GM19043 (cell line): ENCODE results near the gene EFEMP1.

Experiments
- ATAC-seq: cut with Tn5 transposase; IDR thresholded peaks from one replicate; pipeline ENCODE4 v1.9.1; 2021; ENCODE audit warnings: low read depth; ENCODE audit not compliant: unreplicated experiment

The EFEMP1 gene

DNA sequence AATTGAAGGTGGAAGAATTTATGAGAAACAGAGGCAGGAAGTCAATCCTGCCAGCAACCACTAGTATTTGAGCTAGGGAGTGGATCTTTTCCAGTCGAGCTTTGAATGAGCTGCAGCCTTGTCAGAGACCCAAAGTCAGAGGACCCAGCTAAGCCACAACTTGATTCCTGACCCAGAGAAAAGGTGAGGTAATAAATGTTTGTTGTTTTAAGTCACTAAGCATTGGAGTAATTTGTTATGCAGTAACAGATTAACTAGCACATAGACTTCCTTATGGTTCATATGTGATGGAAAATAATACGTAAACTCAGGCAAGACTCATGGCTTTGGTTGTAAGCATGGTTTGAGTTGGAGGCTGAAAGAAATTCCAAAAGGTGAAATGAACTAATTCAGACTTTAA, 21.6 kb downstream of the EFEMP1 start:
- no peak for ATAC-seq

DNA sequence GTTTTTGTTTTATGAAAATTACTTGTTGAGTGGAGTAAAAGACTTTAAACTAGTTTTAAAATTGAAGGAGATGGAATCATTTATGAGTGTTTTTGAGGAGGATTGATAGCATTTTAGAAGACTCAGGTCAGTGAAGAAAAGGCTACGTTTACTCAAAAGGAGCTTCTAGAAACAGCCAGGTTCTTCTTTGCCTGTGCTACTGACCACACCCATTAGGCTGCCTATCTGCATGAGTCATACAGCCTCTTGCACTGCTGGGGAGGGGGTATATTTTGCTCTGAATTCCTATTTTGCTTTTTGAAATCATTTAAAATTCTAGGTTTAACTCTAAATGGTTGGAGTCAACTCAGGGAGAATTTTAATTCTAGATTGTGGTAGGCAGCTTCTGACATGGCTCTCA, 22.3 kb downstream of the EFEMP1 start:
- no peak for ATAC-seq

DNA sequence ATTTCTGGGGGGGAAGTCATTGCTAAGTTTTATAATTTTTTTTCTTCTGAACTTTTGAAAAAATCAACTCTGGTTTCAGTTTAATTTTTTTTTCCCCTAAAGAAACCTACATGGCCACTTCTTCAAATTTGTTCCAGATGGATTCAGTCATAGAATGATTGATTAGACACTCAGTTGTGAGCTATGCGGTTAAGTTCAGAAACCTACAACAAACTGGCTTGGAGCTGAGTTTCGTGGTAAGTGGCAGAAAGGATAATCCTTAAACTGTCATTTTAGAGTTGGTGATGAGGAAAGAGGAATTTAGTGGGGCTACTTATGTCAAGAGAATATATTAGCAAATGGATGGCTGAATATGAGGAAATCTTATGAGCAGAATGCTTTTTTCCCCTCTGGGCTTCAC, 23.7 kb downstream of the EFEMP1 start:
- no peak for ATAC-seq

DNA sequence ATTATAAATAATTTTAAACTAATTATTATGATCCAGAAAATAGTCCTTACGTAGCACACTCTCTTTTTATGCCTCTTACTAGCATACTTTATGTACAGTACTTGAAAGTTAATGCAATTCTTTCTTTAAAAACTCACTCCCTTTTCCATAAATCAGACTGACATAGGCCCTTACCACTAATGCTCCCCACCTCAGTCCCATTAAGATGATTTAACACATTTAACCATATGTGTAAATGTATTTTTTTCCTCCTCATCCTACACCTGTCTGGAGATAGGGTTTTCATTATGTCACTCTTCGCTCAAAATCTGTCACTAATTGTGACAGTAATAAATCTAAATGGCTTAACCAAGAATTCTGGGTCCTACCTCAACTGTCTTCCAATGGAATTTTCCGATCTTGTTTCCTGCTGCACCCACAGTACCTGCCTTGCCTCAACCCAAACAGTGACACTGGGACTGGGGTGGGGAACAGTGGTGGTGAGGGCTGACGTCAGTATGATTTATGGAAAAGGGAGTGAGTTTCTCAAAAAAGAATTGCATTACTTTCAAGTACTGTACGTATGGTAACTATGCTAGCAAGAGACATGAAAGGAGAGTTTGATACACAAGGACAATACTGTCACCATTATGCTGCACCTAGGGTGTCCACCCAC, 25.1 kb downstream of the EFEMP1 start:
- no peak for ATAC-seq

DNA sequence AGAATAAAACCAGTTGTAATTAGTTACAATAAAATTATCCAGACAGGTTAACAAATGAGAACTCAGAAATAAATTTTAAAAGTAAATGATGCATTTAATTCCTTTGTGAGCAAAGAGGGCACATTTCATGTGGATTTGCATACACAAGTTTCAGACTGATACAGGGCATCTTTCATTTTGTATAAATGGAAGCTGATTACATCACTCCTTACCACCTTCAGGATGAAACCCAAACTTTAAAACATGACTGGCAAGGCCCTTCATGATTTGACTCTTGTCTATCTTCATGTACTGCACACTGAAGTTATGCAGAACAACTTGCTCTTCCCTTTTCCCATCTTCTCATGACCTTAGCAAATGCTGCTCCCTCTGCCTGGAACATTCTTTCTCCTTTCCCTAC, 26.9 kb downstream of the EFEMP1 start:
- ATAC-seq, result no peak

DNA sequence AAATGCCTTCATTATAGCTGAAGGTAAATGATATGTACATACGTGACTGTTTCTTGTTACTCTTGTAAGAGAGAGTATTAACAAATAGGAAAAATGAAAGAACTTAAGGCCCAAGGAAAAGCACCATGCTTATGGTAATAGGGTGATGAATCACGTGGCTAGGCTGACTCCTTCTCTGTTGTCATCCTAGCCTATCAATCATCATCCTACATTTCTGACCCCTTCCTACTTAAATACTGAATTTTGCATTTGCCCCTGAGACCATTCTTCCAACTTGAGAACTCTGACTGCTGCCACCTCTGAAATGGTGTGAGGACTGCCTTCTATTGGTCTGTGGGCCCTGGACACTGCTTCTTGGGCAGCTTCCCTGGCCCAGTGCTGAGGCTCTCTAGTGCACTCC, 28.9 kb downstream of the EFEMP1 start:
- no peak for ATAC-seq

DNA sequence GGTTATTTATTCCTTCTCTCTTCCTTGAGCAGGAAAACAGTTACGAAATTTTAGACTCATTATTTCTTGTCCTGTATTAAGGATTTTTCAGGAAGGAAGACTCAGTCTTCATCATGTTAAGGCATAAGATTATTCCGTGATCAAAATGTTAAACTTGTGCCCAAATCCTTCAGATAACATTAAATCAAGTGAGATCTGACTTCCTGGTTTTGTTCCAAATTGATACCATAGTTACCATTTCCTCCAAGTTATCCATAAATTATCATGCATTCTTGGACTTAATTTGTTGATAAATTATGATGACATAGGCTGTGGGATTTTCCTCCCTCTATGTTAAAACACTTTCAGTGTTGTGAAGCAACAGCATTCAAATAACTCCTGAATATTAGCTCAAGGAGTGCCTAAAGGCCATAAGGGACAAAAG, 31.9 kb downstream of the EFEMP1 start:
- no peak for ATAC-seq

DNA sequence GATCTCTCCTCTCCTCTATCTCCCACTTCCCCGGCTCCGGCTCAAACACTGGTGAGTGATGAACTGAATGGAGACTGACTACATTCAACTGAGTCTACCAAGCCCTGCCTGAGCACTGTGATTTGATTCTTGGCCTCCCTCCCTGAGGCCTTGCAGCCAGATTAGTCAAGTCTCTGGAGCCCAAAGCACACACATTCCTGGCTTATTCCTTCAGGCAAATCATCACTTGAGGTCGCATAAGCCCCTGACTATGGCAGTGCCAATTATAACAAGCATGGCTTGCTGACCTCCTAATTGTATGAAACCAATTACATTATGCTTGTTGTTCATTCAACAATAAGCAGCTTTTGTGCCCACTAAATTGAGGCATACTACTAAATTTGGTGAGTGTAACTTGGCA, 34.6 kb downstream of the EFEMP1 start:
- no peak for ATAC-seq

DNA sequence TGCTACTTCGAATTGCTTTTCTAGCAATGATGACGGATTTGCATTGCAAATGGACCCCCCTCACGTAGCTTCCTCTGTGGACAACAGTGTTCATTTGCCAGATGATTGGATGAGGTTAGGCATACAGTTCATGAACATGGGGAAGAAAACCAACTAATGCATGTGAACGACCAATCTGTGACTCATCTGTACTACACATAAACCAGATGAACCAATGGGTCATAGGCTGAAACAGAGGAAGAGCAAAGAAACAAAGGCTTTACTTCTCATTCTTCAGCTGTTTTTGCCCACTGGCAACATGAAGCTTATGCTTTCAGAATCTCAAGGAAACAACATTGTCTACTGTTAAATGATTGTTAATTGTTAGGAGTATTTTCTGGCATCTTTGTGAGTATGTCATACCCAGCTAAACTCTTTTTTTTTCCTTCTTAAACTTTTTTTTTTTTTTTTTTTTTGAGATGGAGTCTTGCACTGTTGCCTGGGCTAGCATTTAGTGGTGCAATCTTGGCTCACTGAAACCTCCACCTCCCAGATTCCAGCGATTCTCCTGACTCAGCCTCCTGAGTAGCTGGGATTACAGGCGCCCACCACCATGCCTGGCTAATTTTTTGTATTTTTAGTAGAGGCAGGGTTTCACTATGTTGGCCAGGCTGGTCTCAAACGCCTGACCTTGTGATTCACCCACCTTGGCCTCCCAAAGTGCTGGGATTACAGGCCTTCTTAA, 35.5 kb downstream of the EFEMP1 start:
- no peak for ATAC-seq

DNA sequence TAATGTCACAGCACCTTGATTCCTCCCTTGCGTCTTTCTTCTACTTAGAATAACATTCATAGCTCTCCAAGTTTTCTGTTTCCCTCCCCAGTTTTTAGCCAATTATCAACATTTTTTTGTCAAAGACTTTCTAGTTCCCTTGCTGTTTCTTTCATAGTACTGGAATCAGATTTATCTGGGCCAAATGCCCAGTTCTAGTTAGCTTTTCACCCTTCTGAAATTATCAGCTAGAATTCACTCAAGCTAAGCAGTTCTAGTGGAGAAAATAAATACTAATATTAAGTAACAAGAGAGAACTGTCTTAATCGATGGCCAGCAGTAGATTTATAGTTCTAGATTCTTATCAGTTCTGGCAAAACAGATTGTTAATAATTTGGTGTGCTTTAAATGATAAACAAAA, 36.2 kb downstream of the EFEMP1 start:
- no peak for ATAC-seq

DNA sequence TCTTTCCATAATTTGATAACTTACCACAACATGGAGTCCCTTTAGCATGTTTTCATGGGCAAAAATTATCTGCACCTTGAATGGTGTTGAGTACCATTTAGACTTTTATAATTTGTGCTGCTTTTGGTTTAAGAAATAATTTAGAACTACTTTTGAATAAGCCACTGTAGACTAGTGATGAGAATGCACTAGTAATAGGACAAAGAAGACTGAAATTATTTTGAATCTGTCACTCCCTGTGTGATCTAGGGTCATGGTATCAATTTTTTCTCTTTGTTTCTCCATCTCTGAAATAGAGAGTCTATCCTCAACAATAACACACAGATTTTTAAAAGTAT, 37.7 kb downstream of the EFEMP1 start:
- ATAC-seq, result no peak

DNA sequence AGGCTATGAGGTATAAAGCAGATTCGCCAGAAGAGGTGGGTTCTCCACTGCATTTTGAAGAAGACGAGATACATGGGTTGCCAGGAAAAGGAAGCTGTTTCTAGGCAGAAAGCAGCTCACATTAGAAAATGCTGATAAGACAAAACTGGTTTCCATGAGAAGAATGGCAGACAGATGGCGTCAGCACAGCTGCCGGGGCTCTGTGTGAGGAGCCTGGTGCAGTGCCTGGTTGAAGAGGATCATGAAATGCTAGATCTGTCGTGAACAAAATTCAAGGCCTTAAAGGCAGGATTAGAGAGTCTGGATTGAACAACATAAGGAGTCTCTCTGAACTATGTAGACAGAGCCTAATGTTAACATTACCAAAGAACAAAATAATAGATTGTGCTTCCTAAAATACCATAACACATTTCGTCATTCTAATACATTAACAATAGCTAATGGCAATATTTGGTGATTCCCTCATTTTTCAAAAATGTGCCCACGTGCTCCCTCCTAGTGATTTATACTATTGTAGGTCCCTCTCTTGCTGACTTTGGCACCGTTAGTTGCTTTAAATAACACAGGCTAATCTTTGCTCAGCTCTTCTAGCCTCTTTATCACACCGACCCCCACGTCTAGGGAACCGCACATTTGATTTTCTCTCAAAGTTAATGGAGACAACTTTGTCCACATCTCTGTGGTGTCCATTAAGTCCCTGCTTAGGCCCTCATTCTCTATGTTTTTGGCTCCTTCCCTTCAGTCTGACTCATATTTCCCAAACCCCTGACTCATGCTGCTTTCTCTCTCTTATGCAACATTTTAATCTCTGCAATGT, 38.2 kb downstream of the EFEMP1 start:
- no peak for ATAC-seq

DNA sequence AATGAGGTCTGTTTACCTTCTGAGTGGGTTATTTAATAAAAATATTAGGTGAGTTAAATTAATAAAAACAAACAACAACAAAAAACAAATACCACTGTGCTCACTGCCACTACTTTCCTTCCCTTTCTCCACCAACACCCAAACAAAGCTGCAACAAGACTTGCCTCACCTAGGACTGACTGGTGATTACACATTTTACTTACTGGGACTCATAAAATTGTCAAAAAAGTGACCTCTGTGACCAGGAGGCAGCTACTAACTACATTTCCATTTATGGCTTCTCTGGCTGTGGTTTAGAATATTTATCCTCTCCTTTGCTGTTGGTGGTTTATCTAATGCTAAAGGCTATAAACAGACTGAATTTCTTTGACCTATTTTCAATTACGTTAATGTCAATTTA, 39.8 kb downstream of the EFEMP1 start:
- no peak for ATAC-seq

DNA sequence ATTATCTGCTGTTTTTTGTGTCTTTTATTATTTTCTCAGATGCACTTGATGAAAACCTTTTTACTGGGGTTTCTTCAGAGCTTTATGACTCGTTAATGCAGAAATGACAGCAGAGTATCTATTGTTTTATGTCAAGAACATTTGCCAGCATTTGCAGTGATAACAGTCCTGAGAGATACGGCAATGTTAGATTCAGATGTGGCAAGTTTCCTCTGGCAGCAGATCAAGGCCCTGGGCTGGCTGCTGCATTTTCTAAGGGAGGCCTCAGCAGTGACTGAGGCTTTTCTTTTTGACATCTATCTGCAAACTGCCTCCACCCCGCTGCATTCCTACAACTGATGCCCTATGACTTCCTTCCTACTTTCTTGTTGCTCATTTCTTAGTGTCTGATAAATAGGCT, 40.2 kb downstream of the EFEMP1 start:
- ATAC-seq, result no peak

DNA sequence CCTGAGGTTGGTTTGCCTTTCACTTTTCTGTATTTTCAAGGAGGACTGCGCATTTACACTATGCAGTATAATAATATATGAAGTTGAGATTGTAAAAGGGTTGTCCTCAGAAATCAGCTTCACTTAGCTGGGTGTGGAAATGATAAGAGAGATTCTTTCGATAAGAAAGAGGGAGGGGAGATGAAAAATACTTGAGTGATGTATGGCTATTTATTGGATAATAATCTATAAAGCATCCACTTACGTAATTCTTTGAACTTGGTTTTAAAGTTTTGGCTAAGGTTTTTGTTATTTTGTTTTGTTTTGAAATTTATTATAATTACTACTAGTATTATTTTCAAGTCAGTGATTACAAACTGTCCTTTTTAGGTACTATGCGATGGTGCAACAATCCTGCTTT, 40.6 kb downstream of the EFEMP1 start:
- no peak for ATAC-seq

DNA sequence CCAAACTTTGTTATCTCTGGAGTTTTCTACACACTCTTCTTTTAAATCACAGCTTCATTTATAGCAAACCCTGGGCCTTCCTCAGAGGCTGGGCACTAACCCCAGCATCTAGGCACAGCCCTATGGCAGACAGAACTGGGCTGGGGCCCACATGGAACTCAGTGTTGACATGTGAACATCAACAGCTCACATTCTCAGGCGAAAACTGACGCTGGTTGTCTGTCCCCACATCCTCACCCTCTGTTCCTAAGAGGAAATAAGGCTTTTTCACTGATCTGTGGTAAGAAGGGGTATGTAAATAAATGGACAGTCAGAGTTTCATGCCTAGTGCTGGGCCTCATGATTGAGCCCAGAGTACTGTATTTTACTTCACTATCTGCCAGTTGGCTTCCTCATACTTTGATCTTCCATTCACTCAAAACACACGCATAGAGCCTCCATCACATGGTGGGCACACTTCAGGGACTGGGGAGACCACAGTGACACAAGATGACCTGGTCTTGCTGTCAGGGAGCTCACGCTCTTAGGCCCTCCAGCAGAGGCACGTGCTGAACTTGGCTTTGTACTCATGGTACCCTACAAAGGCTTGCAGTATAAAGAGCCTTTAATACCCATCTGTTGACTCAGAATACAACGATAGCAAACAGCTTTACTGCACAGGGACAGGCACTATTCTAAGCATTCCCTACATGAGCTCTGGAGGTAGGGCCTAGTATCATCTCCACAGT, 43.0 kb downstream of the EFEMP1 start:
- no peak for ATAC-seq

DNA sequence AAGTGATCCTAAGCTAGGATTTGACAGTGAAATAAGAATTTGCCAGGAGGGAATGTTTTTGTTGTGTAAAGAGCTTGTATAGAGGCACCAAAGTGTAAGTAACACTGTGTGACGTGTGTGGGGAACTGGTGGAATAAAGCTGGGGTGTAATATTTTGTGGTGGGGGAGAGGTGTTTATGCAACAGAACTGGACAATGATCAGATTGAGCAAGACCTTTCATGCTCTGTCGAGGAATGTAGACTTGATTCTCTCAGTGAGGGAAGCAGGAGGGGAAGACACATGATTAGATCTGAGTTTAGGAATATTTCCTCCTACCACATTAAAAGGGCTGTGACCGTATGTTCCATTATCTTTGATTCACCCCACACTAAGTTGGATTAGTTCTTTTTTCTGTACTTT, 43.6 kb downstream of the EFEMP1 start:
- ATAC-seq, result no peak

DNA sequence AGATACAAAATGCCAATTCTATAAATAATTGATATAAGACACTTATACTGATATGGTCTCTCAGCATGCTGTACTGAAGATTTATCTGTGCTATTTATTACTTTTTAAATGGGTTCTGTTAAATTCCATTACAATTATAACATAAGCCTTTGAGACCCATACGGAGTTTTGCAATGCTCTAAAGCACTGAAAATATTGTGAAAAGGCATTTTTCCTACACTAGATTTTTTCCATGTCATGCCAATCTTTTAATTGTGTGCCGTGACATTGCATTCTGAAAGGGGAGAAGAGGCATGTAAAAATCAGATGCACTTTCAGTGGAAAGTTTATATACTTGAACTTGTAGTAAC, 46.5 kb downstream of the EFEMP1 start:
- no peak for ATAC-seq

DNA sequence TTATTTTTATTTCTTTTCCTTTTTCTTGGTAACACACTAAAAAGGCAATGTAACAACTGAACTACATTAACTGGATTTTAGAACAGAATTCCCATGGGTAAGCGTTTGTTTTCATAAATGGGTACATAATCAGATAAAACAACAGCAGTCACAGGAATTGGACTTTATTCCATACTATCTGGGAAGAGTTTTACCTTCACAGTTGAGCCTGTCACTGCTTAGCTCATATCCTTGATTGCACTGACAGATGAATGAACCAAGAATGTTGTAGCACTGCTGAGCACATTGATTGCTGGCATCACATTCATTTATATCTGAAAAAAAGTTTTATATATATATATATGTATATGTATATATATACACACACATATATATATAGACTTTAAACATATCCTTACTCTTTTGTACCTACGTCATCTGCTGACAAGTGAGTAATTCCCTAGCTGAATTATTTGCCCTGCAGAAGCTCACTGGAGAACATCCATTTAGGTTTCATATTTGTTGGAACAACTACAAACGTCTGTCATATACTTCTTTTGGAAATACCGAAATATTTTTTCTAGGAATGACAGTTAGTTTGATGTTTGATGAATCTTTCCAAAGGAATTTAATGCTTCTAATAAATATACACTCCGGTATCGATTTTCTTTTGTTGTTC, 47.0 kb downstream of the EFEMP1 start:
- no peak for ATAC-seq

DNA sequence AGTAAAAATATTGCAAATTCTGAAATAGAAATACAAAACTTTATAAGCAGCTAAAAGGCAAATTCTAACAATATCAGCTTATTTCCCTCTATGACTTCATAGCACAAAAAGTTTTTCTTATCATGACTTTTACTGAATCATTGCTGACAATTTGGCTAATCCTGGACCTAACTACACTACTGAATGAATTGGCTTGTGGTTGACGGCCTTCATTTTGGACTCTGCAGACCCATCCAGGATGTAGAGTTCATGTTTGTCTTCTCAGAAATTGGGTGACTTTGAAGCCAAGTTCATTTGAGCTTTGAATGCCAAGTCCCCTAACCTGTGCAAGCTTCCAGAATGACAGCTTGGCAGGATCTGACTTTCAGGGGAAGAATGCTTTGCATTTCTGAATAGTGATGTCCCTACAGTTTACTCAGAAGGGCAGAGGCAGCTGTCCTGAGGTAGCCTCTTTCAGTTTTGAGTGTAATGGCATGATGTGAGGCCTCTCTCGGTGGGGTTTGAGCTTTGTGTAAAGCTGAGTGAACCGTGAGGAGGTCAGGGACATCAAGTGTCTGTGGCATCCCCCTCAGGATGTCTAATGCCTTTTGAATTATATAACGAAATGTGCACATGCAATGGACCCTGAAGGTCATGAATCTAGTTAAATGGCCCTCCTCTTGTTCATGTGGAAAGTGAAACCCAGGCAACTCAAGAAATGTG, 48.0 kb downstream of the EFEMP1 start:
- ATAC-seq, result no peak
